Measurements from ENCODE around the gene SMIM23. TPM values are rescaled to one million over a fixed set of nuclear protein-coding genes. Genes with fewer than 3 reads are reported as not detected.

The SMIM23 gene
- total RNA-seq, 1 experiment from 2014 or later, result not detected

DNA sequence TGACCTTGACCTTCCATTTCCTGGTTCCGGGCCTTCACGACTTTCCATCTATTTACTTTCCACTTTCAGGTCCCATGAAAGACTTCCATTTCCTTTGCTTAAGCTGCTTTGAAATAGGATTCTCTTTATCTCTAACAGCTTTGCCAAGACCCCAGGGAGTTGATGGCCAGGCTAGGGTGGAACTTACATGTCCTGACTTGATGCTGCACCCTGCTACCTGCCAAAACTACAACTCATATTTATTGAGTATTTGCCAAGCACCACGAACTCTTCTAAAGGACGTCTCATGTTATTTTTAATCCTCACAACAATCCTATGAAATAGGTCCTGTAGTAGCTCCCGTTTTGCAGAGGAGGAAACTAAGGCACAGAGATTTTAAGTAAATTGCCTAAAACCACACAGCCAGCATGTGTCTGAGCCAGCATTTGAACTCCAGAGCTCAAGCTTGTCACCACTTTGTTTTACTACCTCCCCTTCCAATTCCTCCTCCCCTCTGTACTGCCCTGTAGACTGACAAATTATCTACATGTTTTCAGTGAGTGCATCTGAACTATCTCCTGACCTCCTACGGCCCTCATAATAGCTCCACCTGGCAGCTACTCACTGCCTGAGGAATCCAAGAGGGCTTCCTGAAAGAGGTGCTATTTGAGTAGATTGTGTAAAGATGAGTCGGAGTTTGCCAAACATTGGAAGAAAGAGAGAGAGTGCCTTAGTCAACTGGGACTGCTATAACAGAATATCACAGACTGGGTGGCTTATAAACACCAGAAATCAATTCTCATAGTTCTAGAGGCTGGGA, 38.4 kb upstream of the SMIM23 start:
- no TSS peak for BruUV-seq (replicated peaks)
- intact Hi-C loops (cut with micrococcal nuclease; ENCODE audit: unreplicated experiment) (no loop called here), in situ Hi-C loops (cut with HindIII; ENCODE audit: low pct_unique_long_range_greater_than_20kb, low sequenced_read_pairs) (no loop called here)
- POLR2A ChIA-PET, result interaction anchor here (0.6 kb wide), 1 partner anchor 418 kb away, joined by 9 read pairs; no protein-coding TSS in a partner anchor
- Histone ChIP-seq H3K27me3 (ENCODE audit: control insufficient read depth, insufficient read depth, low read length) (no peaks in the 10 kb centered on the region), H3K4me3 (ENCODE audit: low read depth in 2 of 2, low read length in 2 of 2) (no peak overlapping the region), H3K27ac (ENCODE audit: low read length) (no peak overlapping the region), H3K4me1 (ENCODE audit: control insufficient read depth, insufficient read depth, low read length) (no peaks in the 10 kb centered on the region), H3K9me3 (ENCODE audit: control insufficient read depth, insufficient read depth, low read depth, low read length) (no peaks in the 10 kb centered on the region), H3K36me3 (ENCODE audit: control insufficient read depth, insufficient read depth, low read length) (no peaks in the 10 kb centered on the region)
- TF ChIP-seq POLR2AphosphoS5 (IDR thresholded peaks at IDR 0.05; ENCODE audit: low read depth, low read length), result no peak
- TF ChIP-seq, protein P1, sequence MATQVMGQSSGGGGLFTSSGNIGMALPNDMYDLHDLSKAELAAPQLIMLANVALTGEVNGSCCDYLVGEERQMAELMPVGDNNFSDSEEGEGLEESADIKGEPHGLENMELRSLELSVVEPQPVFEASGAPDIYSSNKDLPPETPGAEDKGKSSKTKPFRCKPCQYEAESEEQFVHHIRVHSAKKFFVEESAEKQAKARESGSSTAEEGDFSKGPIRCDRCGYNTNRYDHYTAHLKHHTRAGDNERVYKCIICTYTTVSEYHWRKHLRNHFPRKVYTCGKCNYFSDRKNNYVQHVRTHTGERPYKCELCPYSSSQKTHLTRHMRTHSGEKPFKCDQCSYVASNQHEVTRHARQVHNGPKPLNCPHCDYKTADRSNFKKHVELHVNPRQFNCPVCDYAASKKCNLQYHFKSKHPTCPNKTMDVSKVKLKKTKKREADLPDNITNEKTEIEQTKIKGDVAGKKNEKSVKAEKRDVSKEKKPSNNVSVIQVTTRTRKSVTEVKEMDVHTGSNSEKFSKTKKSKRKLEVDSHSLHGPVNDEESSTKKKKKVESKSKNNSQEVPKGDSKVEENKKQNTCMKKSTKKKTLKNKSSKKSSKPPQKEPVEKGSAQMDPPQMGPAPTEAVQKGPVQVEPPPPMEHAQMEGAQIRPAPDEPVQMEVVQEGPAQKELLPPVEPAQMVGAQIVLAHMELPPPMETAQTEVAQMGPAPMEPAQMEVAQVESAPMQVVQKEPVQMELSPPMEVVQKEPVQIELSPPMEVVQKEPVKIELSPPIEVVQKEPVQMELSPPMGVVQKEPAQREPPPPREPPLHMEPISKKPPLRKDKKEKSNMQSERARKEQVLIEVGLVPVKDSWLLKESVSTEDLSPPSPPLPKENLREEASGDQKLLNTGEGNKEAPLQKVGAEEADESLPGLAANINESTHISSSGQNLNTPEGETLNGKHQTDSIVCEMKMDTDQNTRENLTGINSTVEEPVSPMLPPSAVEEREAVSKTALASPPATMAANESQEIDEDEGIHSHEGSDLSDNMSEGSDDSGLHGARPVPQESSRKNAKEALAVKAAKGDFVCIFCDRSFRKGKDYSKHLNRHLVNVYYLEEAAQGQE (IDR thresholded peaks at IDR 0.05; ENCODE audit: insufficient read depth in 1 of 2, low read depth in 2 of 2, low read length in 1 of 2), result no peak
- TF ChIP-seq TCF7L2 (IDR thresholded peaks at IDR 0.05; ENCODE audit: low read depth, low read length), result no peak
- TF ChIP-seq, protein P2, sequence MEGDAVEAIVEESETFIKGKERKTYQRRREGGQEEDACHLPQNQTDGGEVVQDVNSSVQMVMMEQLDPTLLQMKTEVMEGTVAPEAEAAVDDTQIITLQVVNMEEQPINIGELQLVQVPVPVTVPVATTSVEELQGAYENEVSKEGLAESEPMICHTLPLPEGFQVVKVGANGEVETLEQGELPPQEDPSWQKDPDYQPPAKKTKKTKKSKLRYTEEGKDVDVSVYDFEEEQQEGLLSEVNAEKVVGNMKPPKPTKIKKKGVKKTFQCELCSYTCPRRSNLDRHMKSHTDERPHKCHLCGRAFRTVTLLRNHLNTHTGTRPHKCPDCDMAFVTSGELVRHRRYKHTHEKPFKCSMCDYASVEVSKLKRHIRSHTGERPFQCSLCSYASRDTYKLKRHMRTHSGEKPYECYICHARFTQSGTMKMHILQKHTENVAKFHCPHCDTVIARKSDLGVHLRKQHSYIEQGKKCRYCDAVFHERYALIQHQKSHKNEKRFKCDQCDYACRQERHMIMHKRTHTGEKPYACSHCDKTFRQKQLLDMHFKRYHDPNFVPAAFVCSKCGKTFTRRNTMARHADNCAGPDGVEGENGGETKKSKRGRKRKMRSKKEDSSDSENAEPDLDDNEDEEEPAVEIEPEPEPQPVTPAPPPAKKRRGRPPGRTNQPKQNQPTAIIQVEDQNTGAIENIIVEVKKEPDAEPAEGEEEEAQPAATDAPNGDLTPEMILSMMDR (IDR thresholded peaks at IDR 0.05), result no peak
- TF ChIP-seq SIN3A (IDR thresholded peaks at IDR 0.05; ENCODE audit: borderline replicate concordance, insufficient read depth, low read depth, low read length), result no peak
- CTCF ChIA-PET, result no interaction called here
- ATAC-seq (no peak), DNase-seq (ENCODE audit: low read depth, low spot score) (no peak)

DNA sequence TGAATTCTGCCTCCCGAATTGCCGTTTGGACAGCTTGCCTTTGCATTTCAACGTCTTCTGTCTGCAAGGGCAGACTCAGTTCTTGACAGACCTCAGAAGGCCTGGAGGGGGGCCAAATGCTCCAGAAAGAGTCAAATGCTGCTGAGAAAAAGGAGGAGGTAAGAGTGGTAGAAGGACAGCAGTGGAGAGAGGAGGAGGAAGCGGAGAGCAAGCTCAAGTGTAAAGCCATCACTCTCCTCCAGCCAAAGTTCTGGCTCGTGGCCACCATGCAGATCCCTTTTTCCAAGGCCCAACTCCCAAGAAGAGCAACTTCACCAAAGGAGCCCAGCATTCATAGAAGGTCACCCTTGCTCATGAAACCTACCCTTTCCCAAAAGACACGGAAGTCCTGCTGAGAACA, 36.9 kb upstream of the SMIM23 start:
- DNase-seq (ENCODE audit: low read depth, low spot score) (no peak), ATAC-seq (no peak)
- no peak overlapping the region for H3K4me3 ChIP-seq (ENCODE audit: low read depth in 2 of 2, low read length in 2 of 2)
- no peaks in the 10 kb centered on the region for H3K4me1 ChIP-seq (ENCODE audit: control insufficient read depth, insufficient read depth, low read length)
- intact Hi-C loops (cut with micrococcal nuclease; ENCODE audit: unreplicated experiment) (no loop called here), in situ Hi-C loops (cut with HindIII; ENCODE audit: low pct_unique_long_range_greater_than_20kb, low sequenced_read_pairs) (no loop called here)
- no peaks in the 10 kb centered on the region for H3K9me3 ChIP-seq (ENCODE audit: control insufficient read depth, insufficient read depth, low read depth, low read length)
- no peak overlapping the region for H3K27ac ChIP-seq (ENCODE audit: low read length)
- no peaks in the 10 kb centered on the region for H3K27me3 ChIP-seq (ENCODE audit: control insufficient read depth, insufficient read depth, low read length)
- ChIA-PET CTCF (no interaction called here), POLR2A (no interaction called here)
- no TSS peak for BruUV-seq (replicated peaks)
- TF ChIP-seq, protein P2 (IDR thresholded peaks at IDR 0.05), result no peak
- TF ChIP-seq, protein P1 (IDR thresholded peaks at IDR 0.05; ENCODE audit: insufficient read depth in 1 of 2, low read depth in 2 of 2, low read length in 1 of 2), result no peak
- no peak for TF ChIP-seq TCF7L2 (IDR thresholded peaks at IDR 0.05; ENCODE audit: low read depth, low read length)
- H3K36me3 ChIP-seq (ENCODE audit: control insufficient read depth, insufficient read depth, low read length), result no peaks in the 10 kb centered on the region
